Motor neuron (in vitro differentiated cells): ENCODE results near the gene ARHGAP26. TPM values are rescaled to one million over a fixed set of nuclear protein-coding genes. Genes with fewer than 3 reads are reported as not detected.

Experiments
- ATAC-seq, 8 experiments: fragments of 200-7000 bp; cut with Tn5 transposase; replicated peaks in 6 of 8; 2 replicates each; pipeline ENCODE4 v1.8.0; 2021; ENCODE audit warnings: mild to moderate bottlenecking in 8 of 8, moderate library complexity in 8 of 8
- H3K27ac ChIP-seq, 2 donors: fragments of 250-450 bp; sonication (Bioruptor Pico); 2 replicates each; pipeline ENCODE4 v1.9.0; 2021; ENCODE audit warnings: antibody characterized with exemption in 2 of 2, mild to moderate bottlenecking in 2 of 2, moderate library complexity in 1 of 2
- H3K4me1 ChIP-seq, 2 donors: fragments of 250-450 bp; sonication (Bioruptor Pico); replicated peaks in 1 of 2; 2 replicates each; pipeline ENCODE4 v1.6.1; 2021; ENCODE audit warnings: antibody characterized with exemption in 2 of 2, mild to moderate bottlenecking in 2 of 2, moderate library complexity in 1 of 2
- H3K4me3 ChIP-seq, 5 donors: fragments of 250-450 bp; sonication (Bioruptor Pico); 2 replicates each; pipeline ENCODE4 v1.9.0; 2021; ENCODE audit warnings: antibody characterized with exemption in 5 of 5, mild to moderate bottlenecking in 5 of 5, moderate library complexity in 4 of 5
- WGBS, 10 experiments: fragments of 450-650 bp; shearing (Covaris generic); methylation state at CpG; one replicate each; pipeline ENCODE4 v1.0.0; 2022; 5-methylcytosine and 5-hydroxymethylcytosine counted together
- in situ Hi-C, 9 experiments: fragments of 400-800 bp; cut with MboI; loops; one replicate each; pipeline ENCODE4 v1.15.0; 2021; ENCODE audit warnings: low sequenced_read_pairs in 9 of 9, low pct_unique_long_range_greater_than_20kb in 2 of 9; ENCODE audit not compliant: unreplicated experiment in 9 of 9
- total RNA-seq, 8 experiments: library from RNA; unstranded; fragments of 300-600 nt; gene quantifications; 2 replicates each; pipeline versions ENCODE4 v1.2.3 to v1.2.4, GENCODE V29; 2022

The ARHGAP26 gene
- total RNA-seq, 8 experiments from 2014 or later, result 1.3 to 14.2 (median 7.0) TPM

- 82 to 100% (median 100%) methylated on average over 1 of the region's 1 CpG; no CpG with 5 or more reads in 2 of the 10 experiments for WGBS, 10 experiments
- Histone ChIP-seq H3K27ac (no peak overlapping the region), H3K4me1 (peaks cover 0 to 7% of the 10 kb centered on the region in 2 donors), H3K4me3 (no peak overlapping the region)
- in situ Hi-C loops, result no loop called here
- ATAC-seq, result no peak
Measured at GRCh38 chr5:143059355-143059754, 289.2 kb downstream of the ARHGAP26 start.

GRCh38 chr5:143059976-143060765 lies 290.0 kb downstream of the ARHGAP26 start:
- 36 to 100% (median 92%) methylated on average over 1 to 3 of the region's 3 CpGs; no CpG with 5 or more reads in 3 of the 10 experiments for WGBS, 10 experiments
- Histone ChIP-seq H3K27ac (no peak overlapping the region), H3K4me3 (no peak overlapping the region), H3K4me1 (peaks cover 0 to 4% of the 10 kb centered on the region in 2 donors)
- no peak for ATAC-seq
- in situ Hi-C loops, result no loop called here

- WGBS, 10 experiments, result 0 to 100% (median 87%) methylated on average over 1 to 5 of the region's 5 CpGs
- Histone ChIP-seq H3K27ac (no peak overlapping the region), H3K4me3 (no peak overlapping the region), H3K4me1 (peaks cover 0 to 4% of the 10 kb centered on the region in 2 donors)
- ATAC-seq, result peak in 3 of 8 experiments; percentile 44 to 70 (median 56)
- in situ Hi-C loops, result no loop called here
Measured at GRCh38 chr5:143061161-143061945, 291.2 kb downstream of the ARHGAP26 start.

- no peak for ATAC-seq
- peaks cover 4 to 11% of the 10 kb centered on the region in 2 donors for H3K4me1 ChIP-seq
- in situ Hi-C loops, result no loop called here
- H3K4me3 ChIP-seq, result no peak overlapping the region
- H3K27ac ChIP-seq, result no peak overlapping the region
Measured at GRCh38 chr5:143062379-143062778, 292.2 kb downstream of the ARHGAP26 start.

GRCh38 chr5:143063175-143063970 lies 293.2 kb downstream of the ARHGAP26 start:
- Histone ChIP-seq H3K4me1 (peaks cover 4 to 11% of the 10 kb centered on the region in 2 donors), H3K27ac (no peak overlapping the region), H3K4me3 (no peak overlapping the region)
- in situ Hi-C loops, result no loop called here
- peak in 2 of 8 experiments; percentile 31 to 56 for ATAC-seq
- 42 to 100% (median 75%) methylated on average over 2 to 6 of the region's 7 CpGs; no CpG with 5 or more reads in 1 of the 10 experiments for WGBS, 10 experiments

GRCh38 chr5:143064218-143064641 lies 294.1 kb downstream of the ARHGAP26 start:
- H3K4me1 ChIP-seq, result peaks cover 4 to 11% of the 10 kb centered on the region in 2 donors
- WGBS, 10 experiments, result 0 to 100% (median 50%) methylated on average over 1 to 5 of the region's 5 CpGs; no CpG with 5 or more reads in 1 of the 10 experiments
- no peak overlapping the region for H3K4me3 ChIP-seq
- ATAC-seq, result peak in 3 of 8 experiments; percentile 18 to 24 (median 20)
- H3K27ac ChIP-seq, result no peak overlapping the region
- in situ Hi-C loops, result no loop called here

DNA sequence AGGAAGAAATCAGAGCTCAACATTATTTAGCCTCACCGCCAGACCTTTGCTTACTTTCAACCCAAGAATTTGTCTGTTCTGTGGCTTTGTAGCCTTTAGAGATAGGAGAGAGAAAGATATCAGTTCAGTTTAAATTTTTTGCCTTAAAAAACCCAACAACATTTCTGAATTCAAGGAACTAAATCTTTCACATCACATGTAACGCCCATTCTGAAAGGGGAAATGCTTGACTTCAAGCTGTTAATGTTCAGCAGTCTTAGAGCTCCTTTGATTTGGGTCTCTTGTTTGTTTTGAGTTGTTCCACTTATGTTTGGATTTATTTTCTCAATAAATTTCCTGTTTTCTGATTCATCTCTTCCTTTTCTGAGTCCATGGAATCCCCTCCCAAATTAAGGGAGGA lies 294.5 kb downstream of the ARHGAP26 start:
- WGBS, 10 experiments, result 33 to 100% (median 90%) methylated on average over 1 to 2 of the region's 2 CpGs; no CpG with 5 or more reads in 1 of the 10 experiments
- in situ Hi-C loops, result no loop called here
- Histone ChIP-seq H3K4me1 (peaks cover 4 to 11% of the 10 kb centered on the region in 2 donors), H3K4me3 (no peak overlapping the region), H3K27ac (no peak overlapping the region)
- no peak for ATAC-seq

DNA sequence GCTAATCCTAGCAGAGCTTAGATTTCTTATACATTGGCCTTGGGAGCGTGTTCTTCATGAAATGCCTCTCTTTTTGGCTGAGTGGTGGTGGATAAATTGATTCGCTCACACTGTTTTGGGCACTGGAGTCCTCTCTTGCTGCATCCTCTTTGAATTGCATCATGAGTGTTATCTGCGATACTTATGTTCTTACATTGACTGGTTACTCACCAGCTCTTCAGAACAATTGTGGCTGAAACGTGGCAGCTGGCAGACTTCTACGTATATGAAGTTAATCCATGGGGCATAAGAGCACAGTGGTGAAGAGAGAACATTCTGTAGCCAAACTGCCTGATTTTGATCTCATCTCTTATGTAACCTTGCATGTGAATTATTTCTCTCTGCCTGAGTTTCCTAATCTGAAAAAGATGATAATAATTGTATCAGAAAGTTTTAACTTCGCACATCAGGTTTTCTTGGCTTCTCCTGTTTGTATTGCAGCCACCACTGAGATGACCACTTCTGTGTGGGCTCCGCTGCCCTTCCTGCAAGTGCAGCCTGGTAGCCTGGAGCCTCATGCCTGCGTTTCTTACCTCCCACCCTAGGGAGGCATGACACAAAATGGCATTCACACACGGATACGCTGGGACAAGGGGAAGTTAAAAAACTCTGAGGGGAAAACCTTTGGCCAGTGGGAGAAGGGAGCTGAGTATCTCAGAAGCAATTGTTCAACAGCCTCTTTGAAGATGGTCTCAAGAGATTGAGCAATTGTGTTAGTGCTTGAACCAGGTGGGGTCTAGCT lies 295.2 kb downstream of the ARHGAP26 start:
- in situ Hi-C loops, result no loop called here
- peaks cover 4 to 11% of the 10 kb centered on the region in 2 donors for H3K4me1 ChIP-seq
- no peak overlapping the region for H3K4me3 ChIP-seq
- ATAC-seq, result no peak
- no peak overlapping the region for H3K27ac ChIP-seq
- 35 to 96% (median 87%) methylated on average over 4 to 8 of the region's 10 CpGs; no CpG with 5 or more reads in 1 of the 10 experiments for whole genome bisulfite sequencing, 10 experiments

GRCh38 chr5:143065996-143066522 lies 295.9 kb downstream of the ARHGAP26 start:
- Histone ChIP-seq H3K4me3 (no peak overlapping the region), H3K4me1 (peaks cover 4 to 11% of the 10 kb centered on the region in 2 donors), H3K27ac (no peak overlapping the region)
- in situ Hi-C loops, result no loop called here
- ATAC-seq, result no peak
- 77 to 100% (median 95%) methylated on average over 1 to 6 of the region's 7 CpGs; no CpG with 5 or more reads in 1 of the 10 experiments for WGBS, 10 experiments

GRCh38 chr5:143066556-143067281 lies 296.5 kb downstream of the ARHGAP26 start:
- 33 to 100% (median 65%) methylated on average over 1 to 3 of the region's 8 CpGs; no CpG with 5 or more reads in 5 of the 10 experiments for WGBS, 10 experiments
- in situ Hi-C loops, result no loop called here
- no peak overlapping the region for H3K4me3 ChIP-seq
- H3K27ac ChIP-seq, result no peak overlapping the region
- H3K4me1 ChIP-seq, result peaks cover 4 to 11% of the 10 kb centered on the region in 2 donors
- ATAC-seq, result peak in 2 of 8 experiments; percentile 45 to 57

DNA sequence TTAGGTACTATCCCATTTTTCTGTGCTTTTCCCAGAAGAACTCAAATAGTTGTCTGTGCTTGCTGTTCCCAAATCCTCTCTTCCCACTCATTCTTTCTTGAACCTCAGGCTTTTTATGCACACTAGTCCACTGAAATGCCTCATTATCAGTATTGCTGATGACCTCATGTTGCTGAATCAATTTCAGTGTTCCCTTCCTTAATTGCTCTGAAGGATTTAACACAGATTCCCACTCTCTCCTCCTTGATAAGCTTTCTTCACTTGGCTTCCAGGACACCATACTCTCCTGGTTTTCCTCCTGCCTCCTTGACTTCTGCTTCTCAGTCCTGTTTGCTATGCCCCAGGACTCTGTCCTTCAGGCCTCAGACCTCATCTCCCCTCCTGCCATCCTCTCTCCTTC lies 298.5 kb downstream of the ARHGAP26 start:
- H3K4me1 ChIP-seq, result peaks cover 4 to 8% of the 10 kb centered on the region in 2 donors
- in situ Hi-C loops, result no loop called here
- no peak overlapping the region for H3K27ac ChIP-seq
- no peak overlapping the region for H3K4me3 ChIP-seq
- peak in 1 of 8 experiments; percentile 27 for ATAC-seq
